Stimulated activated CD8-positive, alpha-beta memory T cell treated with anti-CD3 and anti-CD28 coated beads, Interleukin-2, amount 100 ng/mL, for 1 hour (primary cell): ENCODE results near the gene ANGPTL4.
"Not testable (repeated sequence)": the region's sequence is repeated elsewhere in the genome, so short reads cannot be mapped to it uniquely, and the experiment has no call there.

ENCODE experiments used
- DNase-seq, 2 donors: peaks; one replicate each; pipeline ENCODE4 v3.0.0-alpha.2; 2020; ENCODE audit warnings: low read depth in 2 of 2

Gene ANGPTL4

GRCh38 chr19:8363803-8364771 lies at the start of gene ANGPTL4:
ANGPTL4 (plus strand) TSS chr19:8364155; CDS start chr19:8364322, 167 bp downstream.
- peak in 1 of 2 donors; percentile 20 for DNase-seq

GRCh38 chr19:8314981-8315640 lies 48.8 kb upstream of the ANGPTL4 start:
- not testable (repeated sequence) for DNase-seq

GRCh38 chr19:8316351-8317125 lies 47.4 kb upstream of the ANGPTL4 start:
- DNase-seq = no peak

- not testable (repeated sequence) for DNase-seq
Observed at GRCh38 chr19:8318835-8319234, 45.1 kb upstream of the ANGPTL4 start.

- no peak for DNase-seq
Observed at GRCh38 chr19:8319807-8320520, 44.0 kb upstream of the ANGPTL4 start.

GRCh38 chr19:8320564-8321066 lies 43.3 kb upstream of the ANGPTL4 start:
- no peak for DNase-seq

GRCh38 chr19:8321067-8321985 lies 42.6 kb upstream of the ANGPTL4 start, which contains the start of the genes NDUFA7 and RPS28:
NDUFA7 (minus strand) TSS chr19:8321375; CDS start chr19:8321358, 17 bp downstream.
RPS28 (plus strand) TSS chr19:8321496; CDS start chr19:8321531, 35 bp downstream.
- peak; percentile 95 to 96 for DNase-seq

- DNase-seq = no peak
Observed at GRCh38 chr19:8321986-8322637, 41.8 kb upstream of the ANGPTL4 start.

GRCh38 chr19:8322638-8322997 lies 41.3 kb upstream of the ANGPTL4 start:
- no peak for DNase-seq

- no peak for DNase-seq
Observed at GRCh38 chr19:8323781-8324185, 40.2 kb upstream of the ANGPTL4 start.

GRCh38 chr19:8324186-8325050 lies 39.5 kb upstream of the ANGPTL4 start:
- no peak for DNase-seq

GRCh38 chr19:8325454-8325853 lies 38.5 kb upstream of the ANGPTL4 start:
- DNase-seq = no peak

- no peak for DNase-seq
Observed at GRCh38 chr19:8329996-8330395, 34.0 kb upstream of the ANGPTL4 start.

GRCh38 chr19:8331263-8331845 lies 32.6 kb upstream of the ANGPTL4 start:
- DNase-seq = no peak

- DNase-seq = no peak
Observed at GRCh38 chr19:8332976-8333766, 30.8 kb upstream of the ANGPTL4 start.

- no peak for DNase-seq
Observed at GRCh38 chr19:8333767-8334457, 30.0 kb upstream of the ANGPTL4 start.
